Astrocyte (in vitro differentiated cells and primary cell): ENCODE results near the gene BANF2.

ENCODE experiments used
- EZH2 ChIP-seq: IDR thresholded peaks from 2 replicates; pipeline ENCODE4 v1.6.1; 2012; ENCODE audit warnings: mild to moderate bottlenecking, low read length, inconsistent platforms; ENCODE audit not compliant: insufficient read depth
- TF ChIP-seq, protein P1 (sequence below): IDR thresholded peaks from 2 replicates; pipeline ENCODE4 v1.5.1; 2011; ENCODE audit warnings: low read depth, mild to moderate bottlenecking, inconsistent platforms, low read length, moderate library complexity; ENCODE audit not compliant: insufficient read depth

DNA sequence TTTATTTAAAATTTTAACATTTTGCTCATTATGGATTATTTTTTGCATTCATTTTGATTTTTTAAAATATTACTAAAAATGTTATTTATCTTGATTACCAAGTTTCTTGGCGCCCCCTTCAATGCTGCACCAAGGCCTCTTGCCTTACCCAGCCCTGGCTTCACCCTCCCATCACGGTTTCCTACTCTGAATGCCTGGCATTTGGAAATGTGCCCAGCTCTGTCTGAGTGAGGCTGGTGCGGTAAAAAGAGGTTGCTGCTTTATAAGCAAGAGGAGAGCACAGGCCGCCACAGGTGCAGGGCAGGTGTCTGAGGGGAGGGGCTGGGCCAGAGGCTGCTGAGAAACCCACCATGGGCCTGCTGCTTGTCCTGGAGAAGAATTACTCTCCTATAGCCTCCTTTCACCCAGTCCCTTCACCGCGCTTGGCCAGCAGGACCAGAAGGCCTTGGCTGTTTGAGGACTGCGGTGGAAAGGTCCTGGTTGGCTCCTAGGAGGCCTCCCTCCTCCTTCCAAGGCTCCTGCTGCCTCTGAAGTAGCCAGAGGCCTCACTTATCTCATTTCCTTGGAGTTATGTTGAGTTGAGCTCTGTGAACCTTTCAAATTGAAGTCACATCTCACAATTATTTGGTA is 62.6 kb downstream of the BANF2 start:
- TF ChIP-seq, protein P1, sequence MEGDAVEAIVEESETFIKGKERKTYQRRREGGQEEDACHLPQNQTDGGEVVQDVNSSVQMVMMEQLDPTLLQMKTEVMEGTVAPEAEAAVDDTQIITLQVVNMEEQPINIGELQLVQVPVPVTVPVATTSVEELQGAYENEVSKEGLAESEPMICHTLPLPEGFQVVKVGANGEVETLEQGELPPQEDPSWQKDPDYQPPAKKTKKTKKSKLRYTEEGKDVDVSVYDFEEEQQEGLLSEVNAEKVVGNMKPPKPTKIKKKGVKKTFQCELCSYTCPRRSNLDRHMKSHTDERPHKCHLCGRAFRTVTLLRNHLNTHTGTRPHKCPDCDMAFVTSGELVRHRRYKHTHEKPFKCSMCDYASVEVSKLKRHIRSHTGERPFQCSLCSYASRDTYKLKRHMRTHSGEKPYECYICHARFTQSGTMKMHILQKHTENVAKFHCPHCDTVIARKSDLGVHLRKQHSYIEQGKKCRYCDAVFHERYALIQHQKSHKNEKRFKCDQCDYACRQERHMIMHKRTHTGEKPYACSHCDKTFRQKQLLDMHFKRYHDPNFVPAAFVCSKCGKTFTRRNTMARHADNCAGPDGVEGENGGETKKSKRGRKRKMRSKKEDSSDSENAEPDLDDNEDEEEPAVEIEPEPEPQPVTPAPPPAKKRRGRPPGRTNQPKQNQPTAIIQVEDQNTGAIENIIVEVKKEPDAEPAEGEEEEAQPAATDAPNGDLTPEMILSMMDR, result no peak
- no peak for TF ChIP-seq EZH2
